ENCODE measurements around the gene BORCS5. TPM values are rescaled to one million over a fixed set of nuclear protein-coding genes. Genes with fewer than 3 reads are reported as not detected.

BORCS5 gene
- total RNA-seq, 1 donor from 2014 or later = 17.4 TPM

GRCh38 chr12:12488823-12489550, 132.1 kb downstream of the BORCS5 start:
- Histone ChIP-seq H3K27me3 (no peaks in the 10 kb centered on the region), H3K4me3 (no peak overlapping the region), H3K27ac (no peak overlapping the region), H3K9me3 (no peaks in the 10 kb centered on the region), H3K4me1 (no peaks in the 10 kb centered on the region), H3K36me3 (peaks cover 0 to 22% of the 10 kb centered on the region in 2 donors)
- no peak for DNase-seq (ENCODE audit: extremely low spot score in 2 of 2)
- intact Hi-C loops (cut with DNase I) = no loop called here
- no peak for TF ChIP-seq POLR2AphosphoS5 (IDR thresholded peaks at IDR 0.05; ENCODE audit: insufficient read depth in 1 of 2, low read depth in 1 of 2)
- TF ChIP-seq POLR2A (IDR thresholded peaks at IDR 0.05) = no peak
- TF ChIP-seq CTCF (IDR thresholded peaks at IDR 0.05) = no peak

DNA sequence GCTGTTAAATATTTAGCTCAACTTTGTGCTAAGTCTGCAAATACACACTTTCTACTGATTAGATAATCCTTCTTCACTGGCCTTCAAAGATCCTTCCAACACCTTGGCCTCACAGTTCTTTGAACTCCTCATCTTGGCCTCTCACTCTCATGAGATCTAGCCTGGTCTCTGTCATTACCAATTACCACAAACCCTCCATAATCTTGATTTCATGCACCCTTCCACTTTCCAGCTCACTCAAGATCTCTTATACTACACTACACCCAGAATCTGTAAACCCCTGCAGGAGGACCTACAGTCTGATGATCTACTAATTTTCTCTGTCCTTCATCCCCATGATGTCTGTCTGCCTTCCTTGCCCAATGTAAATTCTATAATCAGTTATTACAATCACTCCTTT, 134.7 kb downstream of the BORCS5 start:
- no peak for TF ChIP-seq POLR2AphosphoS5 (IDR thresholded peaks at IDR 0.05; ENCODE audit: insufficient read depth in 1 of 2, low read depth in 1 of 2)
- no peak for TF ChIP-seq CTCF (IDR thresholded peaks at IDR 0.05)
- TF ChIP-seq POLR2A (IDR thresholded peaks at IDR 0.05) = no peak
- peaks cover 0 to 4% of the 10 kb centered on the region in 2 donors for H3K36me3 ChIP-seq
- intact Hi-C loops (cut with DNase I) = no loop called here

GRCh38 chr12:12492547-12492946, 135.7 kb downstream of the BORCS5 start:
- Histone ChIP-seq H3K4me3 (no peak overlapping the region), H3K36me3 (no peaks in the 10 kb centered on the region), H3K9me3 (no peaks in the 10 kb centered on the region), H3K27me3 (no peaks in the 10 kb centered on the region), H3K4me1 (no peaks in the 10 kb centered on the region), H3K27ac (no peak overlapping the region)
- no peak for TF ChIP-seq CTCF (IDR thresholded peaks at IDR 0.05)
- TF ChIP-seq POLR2A (IDR thresholded peaks at IDR 0.05) = no peak
- no peak for TF ChIP-seq POLR2AphosphoS5 (IDR thresholded peaks at IDR 0.05; ENCODE audit: insufficient read depth in 1 of 2, low read depth in 1 of 2)
- intact Hi-C loops (cut with DNase I) = no loop called here
- DNase-seq (ENCODE audit: extremely low spot score in 2 of 2) = no peak

More for the DNA sequence above, 134.7 kb downstream of the BORCS5 start:
- no peak overlapping the region for H3K4me3 ChIP-seq
- H3K27ac ChIP-seq = no peak overlapping the region
- no peak for DNase-seq (ENCODE audit: extremely low spot score in 2 of 2)
- no peaks in the 10 kb centered on the region for H3K27me3 ChIP-seq
- H3K4me1 ChIP-seq = no peaks in the 10 kb centered on the region
- no peaks in the 10 kb centered on the region for H3K9me3 ChIP-seq

DNA sequence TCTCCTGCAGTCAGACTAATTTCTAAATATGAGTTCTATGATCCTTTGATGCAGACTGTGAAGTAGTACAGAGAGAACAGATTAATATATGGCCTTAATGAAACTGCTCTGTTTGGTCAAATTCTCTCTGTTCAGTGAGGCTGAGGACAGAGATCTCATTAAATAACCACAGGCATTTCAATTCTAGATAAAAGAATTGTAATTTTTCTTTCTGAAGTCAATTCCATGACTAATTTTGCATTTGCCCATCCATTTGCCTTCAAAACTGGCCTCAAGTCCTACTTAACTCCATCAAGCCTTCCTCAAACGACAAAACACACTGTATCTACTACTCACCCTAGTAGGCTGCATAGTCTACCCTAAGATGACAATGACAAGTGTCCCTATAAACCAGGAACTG, 138.7 kb downstream of the BORCS5 start:
- H3K4me1 ChIP-seq = no peaks in the 10 kb centered on the region
- no peak for TF ChIP-seq POLR2AphosphoS5 (IDR thresholded peaks at IDR 0.05; ENCODE audit: insufficient read depth in 1 of 2, low read depth in 1 of 2)
- TF ChIP-seq POLR2A (IDR thresholded peaks at IDR 0.05) = no peak
- TF ChIP-seq CTCF (IDR thresholded peaks at IDR 0.05) = no peak
- no peaks in the 10 kb centered on the region for H3K36me3 ChIP-seq
- no peaks in the 10 kb centered on the region for H3K27me3 ChIP-seq
- H3K4me3 ChIP-seq = no peak overlapping the region
- H3K9me3 ChIP-seq = no peaks in the 10 kb centered on the region
- no peak overlapping the region for H3K27ac ChIP-seq
- no peak for DNase-seq (ENCODE audit: extremely low spot score in 2 of 2)
- intact Hi-C loops (cut with DNase I) = no loop called here

- no peaks in the 10 kb centered on the region for H3K27me3 ChIP-seq
- no peak for TF ChIP-seq POLR2A (IDR thresholded peaks at IDR 0.05)
- TF ChIP-seq POLR2AphosphoS5 (IDR thresholded peaks at IDR 0.05; ENCODE audit: insufficient read depth in 1 of 2, low read depth in 1 of 2) = no peak
- TF ChIP-seq CTCF (IDR thresholded peaks at IDR 0.05) = no peak
- H3K36me3 ChIP-seq = no peaks in the 10 kb centered on the region
- H3K4me1 ChIP-seq = no peaks in the 10 kb centered on the region
- intact Hi-C loops (cut with DNase I) = no loop called here
- H3K27ac ChIP-seq = no peak overlapping the region
- H3K9me3 ChIP-seq = no peaks in the 10 kb centered on the region
- H3K4me3 ChIP-seq = no peak overlapping the region
- DNase-seq (ENCODE audit: extremely low spot score in 2 of 2) = no peak
Observed at GRCh38 chr12:12498210-12498609, 141.3 kb downstream of the BORCS5 start.
